Iris pigment epithelial cell (primary cell): ENCODE measurements around the gene SERP2.

Source experiments
- DNase-seq: peaks from one replicate; pipeline ENCODE4 v3.0.0-alpha.2; 2011; ENCODE audit warnings: low read depth

SERP2 gene

GRCh38 chr13:44355621-44356020, 18.0 kb upstream of the SERP2 start:
- DNase-seq, result no peak

DNA sequence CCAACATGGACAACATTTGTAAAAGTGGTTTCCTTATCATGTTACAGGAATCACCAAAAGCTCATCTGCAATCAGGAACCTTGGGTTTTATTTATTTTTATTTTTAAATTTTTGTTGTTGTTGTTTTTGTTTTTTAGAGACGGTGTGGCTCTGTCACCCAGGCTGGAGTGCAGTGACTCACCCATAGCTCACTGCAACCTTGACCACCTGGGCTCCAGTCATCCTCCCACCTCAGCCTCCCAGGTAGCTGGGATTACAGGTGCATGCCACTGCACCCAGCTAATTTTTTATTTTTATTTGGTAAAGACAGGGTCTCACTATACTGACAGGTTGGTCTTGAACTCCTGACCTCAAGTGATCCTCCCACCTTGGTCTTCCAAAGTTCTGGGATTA, 13.6 kb upstream of the SERP2 start:
- DNase-seq, result no peak

GRCh38 chr13:44362394-44363040, 11.1 kb upstream of the SERP2 start:
- DNase-seq, result no peak

DNA sequence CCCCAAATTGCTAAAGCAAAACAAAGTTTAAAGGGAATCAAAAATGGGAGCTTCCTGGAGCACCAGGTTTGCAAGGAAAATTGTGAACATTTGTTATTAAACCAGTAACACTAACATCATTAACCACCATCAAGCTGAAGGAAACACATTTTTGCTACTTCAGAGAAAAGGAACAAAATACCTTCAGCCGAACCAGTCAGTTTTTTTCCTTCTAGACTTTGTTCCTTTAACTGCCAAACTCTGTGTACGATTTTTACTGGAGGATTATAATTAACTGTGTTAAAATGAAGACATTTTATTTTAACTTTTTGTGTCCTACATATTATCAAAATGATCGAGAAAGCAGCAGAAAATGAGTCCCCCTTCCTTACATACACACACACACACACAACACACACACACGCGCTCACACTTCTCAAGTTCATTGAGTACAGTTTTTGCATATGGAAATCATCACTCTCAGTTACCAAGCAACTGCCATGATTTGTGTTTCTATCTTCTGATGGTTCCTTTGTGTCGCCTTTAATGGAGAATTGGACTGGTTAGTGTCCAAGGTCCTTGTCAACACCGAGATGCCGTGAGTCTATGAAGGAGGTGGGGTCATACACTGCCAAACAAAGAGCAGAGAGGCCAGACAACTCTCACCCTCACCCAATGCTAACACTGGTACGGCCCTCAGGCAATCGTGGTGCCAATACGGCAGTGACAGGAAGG, 9.8 kb upstream of the SERP2 start:
- no peak for DNase-seq

DNA sequence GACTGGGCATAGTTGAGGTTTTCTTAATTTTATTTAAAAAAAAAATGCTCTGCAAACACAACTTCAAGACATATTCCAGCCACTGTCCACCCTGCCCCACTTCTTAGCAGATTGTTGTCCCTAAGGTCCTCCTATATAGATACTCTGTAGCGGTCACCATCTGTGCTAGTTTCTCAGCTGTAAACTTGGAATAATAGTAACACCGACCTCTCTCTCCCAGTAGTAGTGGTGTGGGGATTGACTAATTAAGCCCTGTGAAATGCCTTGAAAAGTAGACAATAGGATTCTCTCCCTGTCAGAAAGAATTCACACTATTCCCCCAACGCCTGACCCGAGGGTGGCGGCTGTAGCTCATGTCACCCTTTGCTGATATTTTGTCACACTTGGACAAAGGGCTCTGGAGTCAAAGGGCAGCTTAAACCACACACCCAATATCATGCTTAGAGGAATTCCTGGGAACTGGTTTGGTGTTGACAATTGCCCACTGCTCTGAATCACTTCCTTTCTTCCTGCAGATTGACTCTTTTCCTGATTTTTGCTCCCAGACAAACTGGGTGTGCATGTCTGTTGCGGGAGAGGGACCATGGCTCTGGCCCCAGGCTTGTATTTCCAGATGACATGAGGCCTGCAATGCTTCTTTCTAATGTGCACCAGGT, 9.2 kb upstream of the SERP2 start:
- DNase-seq, result peak; percentile 28

- peak; percentile 29 for DNase-seq
Measured at GRCh38 chr13:44365008-44365407, 8.6 kb upstream of the SERP2 start.

DNA sequence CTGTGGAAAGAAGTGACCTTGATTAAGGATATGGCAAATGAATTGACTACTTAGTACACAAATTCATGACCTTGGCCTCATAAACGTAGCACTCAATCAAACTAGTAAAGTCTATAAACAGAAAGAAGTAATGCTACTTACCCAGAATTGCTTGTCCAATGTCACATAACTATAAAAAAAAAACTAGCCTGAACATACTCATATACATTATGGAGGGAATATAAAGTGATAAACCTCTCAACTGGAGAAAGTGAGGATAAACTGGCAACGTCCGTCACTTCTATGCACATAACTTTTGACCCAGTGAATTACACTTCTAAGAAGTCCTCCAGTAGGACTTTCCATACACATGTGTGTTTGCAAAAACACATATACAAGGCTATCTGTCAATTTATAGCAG, 7.7 kb upstream of the SERP2 start:
- DNase-seq, result no peak

- DNase-seq, result peak; percentile 14
Measured at GRCh38 chr13:44368062-44368591, 5.5 kb upstream of the SERP2 start.

DNA sequence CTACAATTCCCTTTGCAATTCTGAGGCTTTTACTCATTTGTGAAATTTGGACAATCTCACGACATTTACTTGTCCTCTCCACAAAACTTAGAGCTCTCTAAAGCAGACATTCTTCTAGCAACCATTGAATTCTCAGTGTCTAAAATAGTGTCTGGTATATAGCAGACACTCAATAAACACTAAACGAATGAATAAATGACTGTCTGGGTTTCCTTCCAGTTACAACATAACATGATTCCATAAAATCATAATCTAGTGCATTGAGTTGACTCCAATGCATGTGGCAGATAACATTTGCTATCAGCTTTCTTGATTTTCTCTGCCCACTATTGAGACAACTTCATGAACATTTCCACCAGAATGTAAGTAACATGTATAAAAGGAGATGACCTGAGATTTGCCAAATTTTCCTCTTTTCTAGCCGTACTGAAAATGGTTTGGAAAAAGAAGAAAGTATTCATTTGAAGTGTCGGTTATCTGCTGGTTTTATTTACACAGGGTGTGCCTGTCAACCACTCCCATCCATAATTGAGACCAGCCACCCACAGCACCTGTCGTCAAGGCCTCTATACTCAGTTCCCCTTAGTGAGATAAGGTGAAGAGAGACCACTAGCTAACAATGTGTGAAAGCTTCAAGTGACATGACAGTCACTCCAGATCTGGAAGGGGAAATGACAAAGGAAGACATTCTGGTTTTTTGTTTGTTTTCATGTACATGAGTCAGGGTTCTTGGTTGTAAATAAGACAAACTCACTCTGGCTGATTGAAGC, 4.8 kb upstream of the SERP2 start:
- no peak for DNase-seq

DNA sequence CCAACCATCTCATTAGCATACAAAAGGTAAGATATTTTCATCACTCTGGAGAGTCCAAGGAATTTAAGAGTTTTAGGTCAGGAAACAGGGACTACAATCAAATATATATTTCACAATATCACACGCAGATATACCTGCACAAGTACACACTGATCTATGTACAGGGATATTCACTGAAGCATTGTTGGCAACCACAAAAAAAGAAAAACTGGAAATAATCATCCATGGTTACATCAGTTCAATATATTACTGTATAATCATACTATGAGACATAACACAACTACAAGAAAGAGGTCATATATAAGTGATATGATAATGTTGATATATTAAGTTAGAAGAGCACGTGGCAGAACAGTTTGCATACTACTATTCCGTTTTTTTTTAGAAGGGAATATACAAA, 2.2 kb upstream of the SERP2 start:
- no peak for DNase-seq

DNA sequence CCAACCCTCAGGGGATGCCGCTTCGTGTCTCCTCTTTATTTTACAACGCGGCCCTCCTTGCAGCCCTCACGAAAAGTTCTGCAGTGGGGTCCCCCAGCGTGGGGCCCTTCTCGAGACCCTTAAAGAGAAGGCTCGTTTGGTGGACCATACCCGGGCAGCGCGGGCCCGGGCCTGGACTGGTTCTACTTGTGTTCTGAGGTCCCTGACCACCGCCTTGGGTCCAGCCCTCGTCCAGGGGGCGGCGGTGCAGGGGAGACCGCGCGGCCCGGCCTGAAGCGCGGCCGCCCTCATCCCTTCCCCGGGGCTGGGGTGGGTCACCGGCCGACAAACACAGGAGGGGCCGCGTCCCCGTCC, 400 bp upstream of the SERP2 start:
- DNase-seq, result no peak

DNA sequence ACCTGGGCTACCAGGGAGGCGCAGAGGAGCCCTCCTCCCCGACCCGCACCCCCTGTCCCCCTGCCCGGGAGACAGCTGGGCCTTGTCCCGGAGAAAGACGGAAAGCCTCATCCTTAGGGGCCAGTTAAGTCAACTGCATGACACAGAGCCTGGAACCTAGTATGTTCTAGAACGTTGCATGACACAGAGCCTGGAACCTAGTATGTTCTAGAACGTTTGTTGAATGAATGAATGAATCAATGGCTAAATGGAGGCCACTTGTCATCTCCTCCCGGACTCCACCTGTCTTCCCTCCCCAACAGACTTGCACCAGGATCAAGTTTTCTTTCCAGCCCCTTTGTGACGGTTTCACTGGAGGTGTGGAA, 706 bp downstream of the SERP2 start:
- no peak for DNase-seq

- DNase-seq, result no peak
Measured at GRCh38 chr13:44378277-44378676, 4.7 kb downstream of the SERP2 start.

GRCh38 chr13:44379885-44380284, 6.3 kb downstream of the SERP2 start:
- DNase-seq, result no peak

DNA sequence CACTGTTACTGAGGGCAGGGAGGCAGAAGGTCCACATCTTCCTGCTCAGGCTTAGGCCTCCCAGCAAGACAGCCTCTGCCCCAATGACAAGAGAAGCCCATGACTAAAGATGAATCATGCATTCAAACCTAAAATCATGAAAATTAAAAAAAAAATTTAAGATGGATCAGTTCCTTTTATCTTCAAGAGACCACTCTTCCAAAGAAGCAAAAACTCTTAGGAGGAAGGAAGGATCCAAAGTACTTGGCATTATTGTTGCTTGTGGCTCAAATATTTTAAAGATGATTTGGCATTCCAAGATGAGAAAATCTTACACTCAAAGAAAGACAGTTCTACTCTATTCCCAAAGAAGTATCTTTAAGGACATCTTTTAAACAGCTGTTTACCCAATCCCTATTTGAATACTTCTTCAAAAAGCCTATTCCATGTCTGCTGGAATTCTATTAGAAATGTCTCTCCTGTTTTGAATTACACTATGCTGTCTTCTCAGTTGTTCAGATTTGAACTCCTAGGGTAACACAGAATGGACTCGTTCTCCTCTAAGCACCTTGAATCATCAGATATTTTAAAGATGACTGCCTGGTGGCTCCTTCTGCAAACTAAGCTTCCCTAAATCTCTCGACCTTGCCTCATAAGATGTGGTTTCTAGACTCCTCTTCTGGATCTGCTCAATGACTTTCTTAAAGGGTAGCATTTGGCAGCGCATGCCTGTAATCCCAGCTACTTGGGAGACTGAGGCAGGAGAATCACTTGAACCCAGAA, 7.0 kb downstream of the SERP2 start:
- peak; percentile 35 for DNase-seq

- DNase-seq, result no peak
Measured at GRCh38 chr13:44382635-44383145, 9.1 kb downstream of the SERP2 start.

- no peak for DNase-seq
Measured at GRCh38 chr13:44383945-44384344, 10.3 kb downstream of the SERP2 start.

DNA sequence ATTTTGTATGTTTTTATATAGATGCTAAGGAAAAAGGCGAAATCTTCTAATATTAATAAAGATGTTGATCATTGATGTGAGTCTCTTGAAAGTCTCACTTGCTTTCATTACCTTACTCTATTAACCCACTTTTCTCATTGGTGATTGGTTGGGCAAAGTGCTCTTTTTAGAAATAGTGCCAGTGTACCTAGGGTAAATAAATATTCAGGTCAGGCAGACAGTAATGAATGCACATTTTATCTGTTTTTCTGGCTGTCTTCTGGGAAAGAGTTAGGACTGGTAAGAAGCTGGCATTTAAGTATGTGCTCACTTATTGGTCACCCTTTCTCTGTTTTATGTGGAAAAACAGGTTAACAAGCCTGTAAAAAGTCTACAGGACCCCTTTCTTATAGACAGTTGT, 11.2 kb downstream of the SERP2 start:
- no peak for DNase-seq

DNA sequence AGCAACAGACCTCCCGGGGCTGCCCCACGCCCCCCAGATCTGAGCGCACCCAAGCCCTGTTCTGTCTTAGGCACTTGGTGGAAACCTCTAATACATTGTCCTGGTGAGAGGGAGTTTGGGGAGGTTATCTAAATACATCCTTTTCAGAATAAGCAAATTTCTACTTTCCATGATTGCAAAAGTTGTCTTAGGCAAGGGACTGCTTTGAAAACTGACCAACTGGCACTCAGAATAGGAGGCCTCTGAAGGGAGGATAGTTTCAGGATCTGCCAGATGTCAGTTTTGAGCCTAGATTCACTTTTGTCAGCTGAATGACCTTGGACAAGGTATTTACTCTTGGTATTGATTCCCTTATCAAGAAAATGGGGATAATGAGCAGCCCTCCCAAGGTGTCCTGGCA, 11.8 kb downstream of the SERP2 start:
- DNase-seq, result no peak

GRCh38 chr13:44385847-44386246, 12.2 kb downstream of the SERP2 start:
- DNase-seq, result no peak

DNA sequence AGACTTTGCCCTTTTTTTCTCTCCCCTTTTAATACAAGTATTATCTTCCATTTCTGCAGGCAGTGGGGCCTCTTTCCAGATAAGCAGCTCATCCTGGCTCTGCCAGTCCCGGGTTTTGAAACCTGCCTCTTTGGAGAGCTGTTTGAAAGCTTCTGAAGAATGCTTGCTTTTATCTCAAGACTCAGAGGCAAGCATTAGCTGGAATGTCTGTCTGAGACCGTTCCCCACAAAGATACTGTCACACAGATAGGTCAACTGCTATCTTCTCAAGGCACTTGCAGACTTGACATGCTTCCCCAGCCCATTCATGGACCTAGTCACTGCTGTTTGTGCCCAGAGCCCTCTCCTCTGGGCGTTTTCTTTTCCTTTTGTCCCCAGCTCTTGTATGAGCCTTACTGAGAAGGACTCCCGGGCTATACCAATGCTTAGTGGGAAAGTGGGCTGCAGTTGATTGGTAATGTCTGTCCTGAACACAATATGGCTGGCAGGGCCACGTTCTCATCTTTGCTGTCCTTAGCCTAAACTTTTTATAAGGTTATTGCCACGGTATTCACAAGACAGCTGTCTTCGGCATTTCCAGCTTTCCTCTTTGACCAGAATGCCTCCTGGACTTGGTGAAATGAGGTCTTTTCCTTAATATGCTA, 13.4 kb downstream of the SERP2 start:
- peak; percentile 16 for DNase-seq
